NCI-H524 (cell line): ENCODE results near the gene DPP6.
"Not testable (repeated sequence)": the region's sequence is repeated elsewhere in the genome, so short reads cannot be mapped to it uniquely, and the experiment has no call there.

ENCODE experiments used
- DNase-seq, 2 experiments: peaks; one replicate each; lab custom pipeline; 2025; lab: John Stamatoyannopoulos, UW

The DPP6 gene

DNA sequence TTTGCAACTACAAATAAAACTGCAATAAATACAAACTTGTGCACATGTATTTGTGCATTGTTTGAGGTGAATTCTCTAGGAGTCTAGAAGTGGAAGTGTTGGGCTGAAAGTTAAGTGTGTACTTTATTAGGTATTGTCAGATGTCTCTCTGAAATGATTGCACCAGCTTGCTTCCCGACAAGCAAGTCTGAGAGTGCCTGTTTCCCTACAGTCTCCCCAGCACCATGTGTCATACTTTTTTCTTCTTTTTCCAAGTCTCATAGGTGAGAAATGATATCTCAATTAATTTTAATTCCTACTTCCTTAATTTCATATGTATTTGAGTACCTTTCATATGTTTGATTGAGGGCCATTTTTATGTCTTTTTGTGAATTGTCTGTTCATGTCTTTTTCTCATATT, 614.6 kb downstream of the DPP6 start:
- no peak for DNase-seq

DNA sequence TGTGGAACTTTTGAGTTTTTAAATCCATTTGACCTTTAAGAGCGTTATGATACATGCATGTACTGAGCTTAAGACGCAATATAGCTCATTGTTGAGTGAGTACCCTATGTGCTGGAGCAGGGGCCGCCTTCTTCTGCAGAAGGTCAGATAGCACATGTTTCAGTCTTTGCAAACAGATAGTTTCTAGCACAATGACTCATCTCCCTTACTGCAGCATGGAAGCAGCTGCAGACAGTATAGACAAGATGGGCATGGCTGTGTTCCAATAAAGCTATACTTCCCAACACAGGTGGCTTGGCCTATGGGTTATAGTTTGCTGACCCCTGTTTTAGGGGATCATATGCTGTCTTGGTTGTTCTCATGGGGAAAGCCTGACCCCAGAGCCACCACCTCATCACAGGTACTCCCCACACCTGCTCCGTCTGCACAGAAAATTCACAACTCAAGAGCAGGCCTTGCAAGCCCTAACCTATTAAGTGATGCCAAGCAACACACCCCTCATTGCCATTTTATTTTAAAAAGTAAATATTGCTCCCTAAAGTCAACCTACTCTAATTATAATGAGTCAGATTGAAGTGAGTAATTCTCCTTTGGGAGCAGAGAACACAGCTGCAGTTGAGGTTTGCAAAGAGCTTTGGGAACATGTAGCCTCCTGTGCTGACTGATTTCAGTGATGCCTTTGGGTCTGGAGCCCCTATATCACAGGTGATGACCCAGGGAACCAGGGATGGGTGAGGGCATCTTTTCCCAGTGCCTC, 620.6 kb downstream of the DPP6 start:
- DNase-seq, result no peak

DNA sequence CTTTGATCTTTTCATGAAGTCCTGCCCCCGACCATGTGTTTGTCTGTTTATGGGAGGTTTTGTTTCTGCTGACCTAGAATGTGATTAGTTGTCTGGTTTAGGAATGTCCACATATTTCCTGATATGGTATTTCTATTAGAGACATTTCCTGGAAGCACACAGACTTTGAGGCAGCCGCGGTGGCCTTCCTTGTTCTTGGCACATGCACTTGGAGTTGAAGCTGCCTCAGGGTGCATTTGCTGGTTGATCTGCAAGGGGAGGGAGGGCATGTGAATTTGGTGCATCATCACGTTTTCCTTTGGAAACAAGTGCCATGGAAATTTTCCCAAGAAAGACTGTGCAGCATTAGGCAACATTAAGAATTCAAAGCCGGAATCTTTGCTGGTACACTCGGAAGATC, 622.0 kb downstream of the DPP6 start:
- DNase-seq, result no peak

DNA sequence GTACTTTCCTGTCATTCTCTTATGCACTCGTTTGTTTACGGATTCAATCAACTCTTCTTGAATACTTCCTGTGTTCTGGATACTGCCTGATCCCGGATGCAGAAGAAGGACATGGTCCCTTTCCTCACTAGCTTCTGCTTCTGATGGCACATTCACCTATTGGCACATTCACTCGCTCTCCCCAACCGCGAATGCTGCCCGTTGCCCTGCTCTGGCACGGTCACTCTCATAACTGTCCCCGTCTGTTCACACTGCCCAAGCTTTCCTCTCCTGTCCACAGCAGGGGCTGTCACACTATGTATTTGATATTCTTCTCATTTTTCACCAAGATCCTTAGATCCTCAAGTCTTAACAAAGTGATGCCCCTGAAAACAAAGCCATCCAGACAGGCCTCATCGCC, 623.4 kb downstream of the DPP6 start:
- no peak for DNase-seq

DNA sequence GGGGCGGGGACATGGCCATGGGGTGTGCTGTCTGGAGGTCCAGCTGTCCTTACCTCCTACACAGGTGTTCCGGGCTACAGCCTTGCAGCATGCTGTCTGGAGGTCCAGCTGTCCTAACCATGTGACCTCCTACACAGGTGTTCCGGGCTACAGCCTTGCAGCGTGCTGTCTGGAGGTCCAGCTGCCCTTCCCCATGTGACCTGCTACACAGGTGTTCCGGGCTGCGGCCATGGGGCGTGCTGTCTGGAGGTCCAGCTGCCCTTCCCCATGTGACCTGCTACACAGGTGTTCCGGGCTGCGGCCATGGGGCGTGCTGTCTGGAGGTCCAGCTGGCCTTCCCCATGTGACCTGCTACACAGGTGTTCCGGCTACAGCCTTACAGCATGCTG, 623.8 kb downstream of the DPP6 start:
- not testable (repeated sequence) for DNase-seq

DNA sequence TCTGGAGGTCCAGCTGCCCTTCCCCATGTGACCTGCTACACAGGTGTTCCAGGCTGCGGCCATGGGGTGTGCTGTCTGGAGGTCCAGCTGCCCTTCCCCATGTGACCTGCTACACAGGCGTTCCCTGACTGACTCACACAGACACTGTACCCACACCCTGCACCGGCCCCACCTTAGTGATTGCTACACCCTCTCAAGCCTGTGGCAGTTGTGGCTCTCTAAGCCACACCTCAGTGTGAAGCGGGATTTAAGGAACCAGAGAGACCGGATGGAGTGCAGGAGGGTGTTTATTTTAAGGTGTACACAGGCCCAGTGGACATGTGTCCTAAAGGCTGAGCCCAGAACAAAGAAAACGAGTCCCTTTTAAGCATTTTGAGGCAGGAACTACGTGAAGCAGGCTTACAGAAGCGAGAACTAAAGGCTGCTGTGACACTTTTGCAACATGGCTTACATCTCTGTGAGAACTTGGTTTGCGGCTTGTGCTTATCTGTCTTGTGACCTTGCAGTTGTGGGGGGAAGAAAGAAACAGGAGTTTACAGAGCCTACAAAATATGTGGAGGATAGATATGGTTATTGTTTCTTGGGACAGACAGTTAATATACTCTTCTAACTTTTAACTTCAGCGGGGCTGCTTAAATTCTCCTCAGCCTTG, 624.4 kb downstream of the DPP6 start:
- no peak for DNase-seq

DNA sequence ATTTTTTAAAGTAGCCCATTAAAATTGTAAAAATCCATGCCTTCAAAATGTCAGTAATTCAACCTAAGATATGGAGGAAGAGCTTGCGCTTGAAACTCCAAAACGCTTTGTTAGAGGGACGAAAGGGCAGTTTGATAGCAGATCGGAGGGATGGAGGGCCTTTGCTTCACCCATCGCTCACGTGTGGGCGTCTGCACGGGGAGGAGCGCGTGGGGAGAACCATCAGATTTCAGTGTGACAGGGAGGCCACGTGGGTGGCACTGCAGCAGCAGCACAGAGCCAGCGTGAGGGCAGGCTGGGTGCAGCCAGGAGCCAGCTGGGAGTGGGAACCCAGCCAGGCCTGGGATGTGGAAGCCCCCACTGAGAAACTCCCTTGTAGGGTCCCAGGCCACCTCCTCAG, 625.3 kb downstream of the DPP6 start:
- DNase-seq, result no peak

DNA sequence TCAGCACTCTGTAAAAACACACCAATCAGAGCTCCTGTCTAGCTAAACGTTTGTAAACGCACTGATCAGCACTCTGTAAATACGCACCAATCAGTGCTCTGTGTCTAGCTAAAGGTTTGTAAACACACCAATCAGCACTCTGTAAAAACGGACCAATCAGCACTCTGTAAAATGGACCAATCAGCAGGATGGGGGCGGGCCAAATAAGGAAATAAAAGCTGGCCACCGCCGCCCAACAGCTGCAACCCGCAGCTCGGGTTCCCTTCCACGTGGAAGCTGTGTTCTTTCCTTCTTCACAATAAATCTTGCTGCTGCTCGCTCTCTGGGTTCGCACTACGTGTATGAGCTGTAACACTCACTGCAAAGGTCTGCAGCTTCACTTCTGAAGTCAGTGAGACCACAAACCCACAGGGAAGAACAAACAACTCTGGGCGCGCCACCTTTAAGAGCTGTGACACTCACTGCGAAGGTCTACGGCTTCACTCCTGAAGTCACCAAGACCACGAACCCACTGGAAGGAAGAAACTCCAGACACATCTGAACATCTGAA, 625.9 kb downstream of the DPP6 start:
- not testable (repeated sequence) for DNase-seq

DNA sequence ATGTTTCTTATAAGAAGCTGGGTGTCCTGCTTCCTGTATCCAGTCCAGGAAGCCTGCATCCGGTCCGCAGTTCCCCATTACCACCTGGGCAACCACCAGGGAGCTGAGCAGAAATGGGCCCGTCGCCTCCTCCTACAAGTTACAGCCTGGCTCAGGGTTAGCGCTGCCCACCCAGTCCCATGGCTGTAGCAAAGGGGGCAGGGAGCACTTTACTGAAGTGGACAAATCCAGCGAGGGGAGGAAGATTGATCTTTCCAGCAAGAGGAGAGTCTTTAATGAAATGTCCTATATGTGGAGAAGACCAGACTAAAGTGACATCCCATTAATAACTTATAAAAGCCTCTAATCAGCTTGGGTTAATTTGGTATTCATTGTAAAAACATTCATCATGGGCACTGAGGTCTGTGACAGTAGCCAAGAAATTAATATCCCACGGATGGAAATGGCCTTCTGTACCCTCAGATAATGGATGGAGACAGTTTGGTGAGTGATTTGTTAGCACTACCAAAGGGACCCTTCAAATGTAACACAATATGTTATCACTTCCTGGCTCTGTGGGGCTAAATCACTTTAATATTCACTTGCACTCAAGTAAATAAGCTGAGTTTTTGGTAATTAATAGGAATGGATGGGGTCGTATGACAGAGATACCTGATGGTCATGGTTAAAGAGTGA, 627.3 kb downstream of the DPP6 start:
- no peak for DNase-seq

DNA sequence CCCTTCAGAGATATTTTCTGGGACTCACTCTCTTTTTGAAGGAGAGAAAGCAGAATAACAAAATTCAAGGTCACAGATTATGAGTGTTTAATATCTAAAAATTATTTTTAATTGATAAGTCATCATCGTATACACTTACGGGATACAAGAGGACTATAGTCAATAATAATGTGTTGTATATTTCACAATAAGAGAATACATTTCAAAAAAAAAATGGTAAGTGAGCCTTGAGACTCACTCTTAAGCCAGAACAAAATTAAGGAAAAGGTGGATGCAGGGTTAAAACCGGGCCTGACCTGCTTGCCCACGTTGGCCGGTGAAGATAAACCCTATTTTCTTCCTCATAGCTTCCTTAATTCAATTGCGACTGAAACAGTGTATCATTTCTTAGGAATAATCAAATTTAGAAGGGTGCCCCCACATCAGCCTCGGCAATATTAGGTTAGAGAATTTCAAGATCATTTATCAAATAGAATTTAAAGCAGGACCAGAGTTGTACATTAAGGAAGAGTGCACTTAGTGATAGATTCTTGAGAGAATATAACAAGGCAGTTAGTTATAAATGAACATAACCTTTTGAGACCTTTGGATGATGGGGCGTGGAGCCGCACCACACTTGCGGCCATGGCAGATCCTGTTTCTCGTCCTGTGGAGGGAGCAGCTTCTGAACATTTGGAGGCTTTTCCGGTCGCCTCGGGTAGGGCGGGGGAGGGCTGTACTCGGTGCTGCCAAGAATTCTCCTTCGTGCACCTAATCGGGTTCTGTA, 628.9 kb downstream of the DPP6 start:
- DNase-seq, result no peak

DNA sequence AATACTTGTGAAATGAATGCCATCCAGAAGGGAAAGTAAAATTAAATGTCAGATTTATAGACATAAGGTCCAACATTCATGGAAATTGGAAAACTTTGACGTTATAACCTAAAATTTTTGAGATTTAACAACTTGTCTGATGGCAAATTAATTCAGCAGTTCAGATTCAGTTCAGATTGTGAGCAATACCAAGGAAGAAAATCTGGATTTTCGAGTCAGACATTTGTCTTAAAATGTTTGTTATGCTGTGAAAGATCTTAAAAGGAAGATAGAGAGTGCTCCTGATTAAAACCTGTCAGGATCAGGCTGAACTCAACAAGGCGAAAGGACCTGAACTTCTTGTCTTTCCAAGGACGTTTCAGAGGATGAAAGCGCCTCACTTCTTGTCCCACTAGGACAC, 629.8 kb downstream of the DPP6 start:
- DNase-seq, result no peak

DNA sequence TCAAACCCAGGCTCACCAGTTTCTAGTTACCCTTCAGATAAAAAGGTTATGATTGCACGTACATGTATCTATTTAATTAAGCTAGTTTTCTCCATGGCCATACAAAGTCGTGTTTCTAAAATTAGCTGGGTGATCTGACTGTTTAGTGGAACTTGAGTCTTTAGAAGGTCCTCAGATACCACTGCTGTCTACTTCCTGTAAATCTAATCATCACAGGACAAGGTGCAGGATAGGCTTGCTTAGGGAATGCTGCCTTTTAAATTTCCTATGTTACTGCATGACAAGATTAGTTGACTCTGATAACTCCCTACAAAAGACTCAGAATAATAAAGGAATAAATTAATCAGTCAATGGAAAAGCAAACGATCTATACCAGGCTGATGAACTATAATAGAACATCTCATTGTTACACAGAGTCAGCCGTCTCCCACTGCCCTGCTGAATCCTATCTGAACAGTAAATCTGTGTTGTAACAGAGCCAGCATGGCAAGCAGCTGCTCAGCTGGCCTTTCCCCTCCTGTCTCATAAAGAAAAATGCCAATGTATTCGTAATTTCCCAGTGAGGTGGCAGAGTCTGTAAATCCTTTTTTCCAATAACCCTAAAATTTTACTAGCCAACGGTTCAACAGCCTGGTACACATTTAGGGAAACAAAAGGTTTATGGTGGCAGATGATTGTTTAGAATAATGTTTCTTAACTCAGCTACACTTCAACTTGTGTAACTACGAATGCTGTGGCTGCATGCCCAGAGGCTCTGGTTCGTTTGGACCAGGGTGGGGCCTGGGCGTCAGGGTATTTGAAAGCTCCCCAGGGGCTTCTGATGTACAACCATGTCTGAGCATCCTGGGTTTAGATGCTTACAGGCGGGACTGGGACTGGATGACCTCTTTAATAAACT, 632.7 kb downstream of the DPP6 start:
- DNase-seq, result no peak

DNA sequence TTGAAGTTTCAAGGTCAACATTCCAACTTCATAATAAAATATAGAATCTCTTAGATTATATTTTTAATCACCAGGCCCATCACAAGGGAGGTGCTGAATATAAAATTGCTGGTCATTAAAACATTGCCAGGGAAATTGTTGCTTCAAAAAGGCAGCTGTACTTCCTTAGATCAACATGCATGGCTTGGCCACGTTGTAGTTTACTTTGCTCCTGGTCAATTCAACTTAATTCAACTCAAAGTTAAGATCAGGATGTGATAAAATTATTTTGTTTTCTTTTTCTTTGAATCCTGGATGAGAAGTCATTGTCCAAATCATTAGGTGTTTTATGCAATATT, 633.3 kb downstream of the DPP6 start:
- no peak for DNase-seq

DNA sequence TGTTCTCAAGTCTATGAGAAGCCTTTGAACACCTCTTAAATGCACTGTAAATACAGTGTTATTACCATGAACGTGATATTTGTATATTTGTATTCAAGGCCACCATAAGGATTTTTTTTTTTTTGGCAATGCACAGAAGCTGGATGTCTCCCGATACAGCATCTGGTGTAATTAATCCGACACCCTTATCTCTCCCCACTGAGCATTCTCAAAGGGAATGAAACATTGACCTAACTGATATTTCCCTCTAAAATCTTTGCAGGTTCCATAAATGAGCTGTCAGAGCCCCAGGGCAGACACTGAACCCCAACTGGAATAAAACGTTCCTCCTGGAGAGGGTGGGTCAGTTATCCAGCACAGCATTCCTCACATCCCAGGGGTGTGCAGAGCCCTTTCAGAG, 634.1 kb downstream of the DPP6 start:
- DNase-seq, result no peak

DNA sequence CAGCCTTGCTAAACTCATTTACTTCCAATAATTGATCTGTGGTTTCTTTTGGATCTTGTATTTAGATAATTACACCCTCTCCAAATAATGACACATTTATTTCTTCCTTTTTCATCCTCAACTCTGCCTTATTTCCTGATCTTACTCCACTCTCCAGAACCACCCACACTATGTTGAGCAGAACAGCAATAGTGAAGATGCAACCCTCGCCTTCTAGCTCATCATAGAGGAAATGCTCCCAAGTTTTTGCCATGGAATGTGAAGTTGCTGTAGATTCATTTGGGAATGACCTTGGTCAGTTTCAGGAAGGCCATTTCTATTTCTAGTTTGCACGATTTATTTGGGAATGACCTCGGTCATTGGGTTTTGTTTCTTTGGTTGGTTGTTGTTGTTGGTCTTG, 636.8 kb downstream of the DPP6 start:
- DNase-seq, result no peak

DNA sequence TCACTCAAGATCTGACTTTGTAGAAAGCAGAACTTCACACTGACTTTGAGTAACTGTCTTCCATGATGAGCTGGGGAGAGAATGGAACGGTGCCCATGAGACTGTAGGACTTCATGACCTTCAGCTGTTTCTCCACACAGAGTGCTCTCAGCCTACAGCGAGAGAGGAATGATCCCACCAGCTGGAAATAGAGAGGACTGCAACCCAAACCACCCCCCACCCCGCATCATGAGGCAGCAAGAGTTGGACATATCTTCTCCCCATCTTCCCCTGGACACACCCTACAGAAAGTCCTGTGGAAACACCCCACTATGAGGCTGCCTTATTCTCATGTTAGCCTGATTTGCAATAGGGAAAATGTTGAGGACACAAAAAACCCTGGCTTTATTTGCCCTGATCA, 638.2 kb downstream of the DPP6 start:
- DNase-seq, result no peak

DNA sequence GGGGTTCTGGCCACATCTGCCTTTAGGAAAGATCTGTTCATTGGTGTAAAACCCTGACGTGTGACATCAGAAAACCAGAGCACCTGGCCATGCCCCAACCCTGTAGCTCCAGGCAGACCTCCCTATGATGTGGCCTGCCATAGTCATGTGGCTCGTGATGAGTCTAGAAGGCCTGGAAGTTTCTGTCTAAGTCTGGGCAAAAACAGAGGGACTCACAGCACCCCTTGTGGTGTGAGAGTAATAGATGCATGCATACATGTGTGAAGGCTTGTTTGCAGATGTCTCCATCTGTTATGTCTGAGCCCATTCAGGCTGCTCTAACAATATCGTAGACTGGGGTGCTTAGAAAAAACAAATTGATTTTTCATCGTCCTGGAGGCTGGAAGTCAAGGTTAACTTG, 641.5 kb downstream of the DPP6 start:
- DNase-seq, result no peak

DNA sequence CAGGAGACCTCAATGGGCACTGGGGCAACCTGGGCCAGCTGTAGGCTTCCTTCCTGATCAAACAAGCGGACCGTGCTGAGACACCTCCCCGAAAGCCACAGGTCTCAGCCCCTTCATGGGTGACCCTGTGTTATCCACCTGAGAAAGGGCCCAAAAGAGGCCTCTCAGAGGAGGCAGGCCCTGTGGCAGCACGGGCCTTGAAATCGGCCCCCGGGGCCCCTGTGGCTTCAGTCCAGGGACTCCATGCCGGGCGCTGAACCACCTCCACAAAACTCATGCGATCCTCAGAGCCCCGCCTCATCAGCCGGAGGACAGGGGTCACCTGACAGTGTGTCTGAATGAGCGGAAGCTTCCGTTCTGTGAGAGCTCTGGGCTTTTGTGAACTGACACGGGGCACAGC, 643.6 kb downstream of the DPP6 start:
- no peak for DNase-seq

DNA sequence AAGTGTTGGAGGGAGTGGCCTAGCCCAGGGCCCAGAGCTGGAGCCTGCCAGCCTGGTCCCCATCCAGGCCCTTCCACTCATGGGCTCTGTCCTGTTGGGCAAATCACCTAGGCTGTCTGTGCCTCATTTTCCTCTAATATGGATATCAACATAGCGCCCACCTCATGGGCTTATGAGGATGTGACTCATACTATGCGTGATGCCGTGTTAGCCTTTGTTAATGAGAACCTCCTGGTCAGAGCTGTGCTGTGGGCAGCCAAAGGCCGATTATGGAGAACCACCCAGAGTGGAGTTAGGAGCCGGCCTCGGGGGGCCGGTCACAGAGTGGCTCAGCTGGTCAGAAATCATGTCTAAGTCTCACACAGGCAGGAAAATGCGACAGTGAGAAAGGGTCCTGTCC, 644.4 kb downstream of the DPP6 start:
- no peak for DNase-seq

DNA sequence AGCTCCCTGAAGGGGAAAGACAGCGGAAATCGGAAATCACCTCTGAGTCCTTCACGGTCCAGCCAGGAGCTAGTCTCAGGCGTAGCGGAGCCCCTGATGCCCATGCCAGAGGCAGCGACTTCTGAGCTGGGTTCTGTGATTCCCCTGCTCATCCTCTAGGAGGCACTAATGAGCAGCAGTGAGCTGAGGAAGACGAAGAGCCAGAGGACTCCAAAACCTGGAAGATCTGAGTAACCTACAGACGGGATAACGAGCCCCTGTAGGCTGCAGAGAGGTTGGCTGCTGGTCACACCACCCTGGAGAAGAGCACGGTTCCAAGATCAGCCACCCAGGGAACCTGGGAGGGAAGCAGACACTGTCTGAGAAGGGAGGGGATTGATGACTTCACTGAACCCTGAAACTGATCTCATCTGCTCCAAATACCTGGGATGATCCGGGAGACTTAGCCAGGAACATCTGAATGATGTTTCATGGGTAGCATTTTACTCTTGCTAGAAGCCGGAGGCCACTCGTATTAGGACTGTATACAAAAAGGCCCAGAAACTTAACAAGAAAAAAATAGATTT, 646.6 kb downstream of the DPP6 start:
- DNase-seq, result no peak

DNA sequence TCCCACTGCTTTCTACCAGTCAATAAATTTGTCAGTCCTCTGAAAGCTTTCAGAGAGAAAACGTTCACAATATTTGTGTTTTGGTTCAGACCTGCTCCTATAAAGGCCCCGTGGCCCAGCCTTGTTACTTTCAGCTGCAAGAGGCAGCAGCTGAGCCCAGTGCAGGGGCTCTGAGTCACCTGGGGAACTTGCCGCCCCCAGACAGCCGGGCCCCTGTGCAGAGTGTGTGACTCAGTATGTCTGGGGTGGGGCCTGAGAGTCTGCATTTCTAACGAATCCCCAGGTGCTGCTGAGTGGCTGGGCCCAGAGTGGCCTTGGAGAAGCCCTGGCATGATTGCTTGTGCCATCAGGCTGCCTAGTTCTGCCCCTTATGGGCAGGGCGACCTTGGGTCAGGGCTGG, 647.2 kb downstream of the DPP6 start:
- DNase-seq, result no peak
